Measurements from ENCODE around the gene TTLL1. TPM values are rescaled to one million over a fixed set of nuclear protein-coding genes. Genes with fewer than 3 reads are reported as not detected.

TTLL1 gene
- total RNA-seq, 1 experiment from 2014 or later = 3.3 TPM

- Mint-ChIP-seq H3K27me3 (ENCODE audit: unreplicated experiment) (no peaks in the 10 kb centered on the region), H3K27ac (ENCODE audit: unreplicated experiment) (no peak overlapping the region), H3K36me3 (ENCODE audit: insufficient read depth, unreplicated experiment) (no peaks in the 10 kb centered on the region), H3K4me1 (ENCODE audit: low read depth, unreplicated experiment) (peaks cover 7% of the 10 kb centered on the region), H3K4me3 (ENCODE audit: low read depth, unreplicated experiment) (no peak overlapping the region), H3K9me3 (ENCODE audit: low read depth, unreplicated experiment) (no peaks in the 10 kb centered on the region)
- DNase-seq = no peak
- BruUV-seq (replicated peaks) = no TSS peak
- intact Hi-C loops (cut with micrococcal nuclease; ENCODE audit: unreplicated experiment) = no loop called here
- CTCF ChIA-PET = no interaction called here
- TF ChIP-seq CTCF (IDR thresholded peaks at IDR 0.05; ENCODE audit: unreplicated experiment) = no peak
Measured at GRCh38 chr22:43066134-43066533, 23.1 kb downstream of the TTLL1 start.

GRCh38 chr22:43060183-43060582 lies 29.0 kb downstream of the TTLL1 start:
- CTCF ChIA-PET = interaction anchor here (1.0 to 1.2 kb wide), 2 partner anchors 138 to 193 kb away, joined by 3 to 4 read pairs; no protein-coding TSS in a partner anchor
- no peaks in the 10 kb centered on the region for H3K4me1 Mint-ChIP-seq (ENCODE audit: low read depth, unreplicated experiment)
- DNase-seq = peak; percentile 66
- no TSS peak for BruUV-seq (replicated peaks)
- intact Hi-C loops (cut with micrococcal nuclease; ENCODE audit: unreplicated experiment) = no loop called here
- TF ChIP-seq CTCF (IDR thresholded peaks at IDR 0.05; ENCODE audit: unreplicated experiment) = peak; percentile 74
- no peak overlapping the region for H3K4me3 Mint-ChIP-seq (ENCODE audit: low read depth, unreplicated experiment)
- no peak overlapping the region for H3K27ac Mint-ChIP-seq (ENCODE audit: unreplicated experiment)
- H3K9me3 Mint-ChIP-seq (ENCODE audit: low read depth, unreplicated experiment) = no peaks in the 10 kb centered on the region
- no peaks in the 10 kb centered on the region for H3K36me3 Mint-ChIP-seq (ENCODE audit: insufficient read depth, unreplicated experiment)
- H3K27me3 Mint-ChIP-seq (ENCODE audit: unreplicated experiment) = no peaks in the 10 kb centered on the region

GRCh38 chr22:43057641-43058040 lies 31.6 kb downstream of the TTLL1 start:
- no TSS peak for BruUV-seq (replicated peaks)
- Mint-ChIP-seq H3K27me3 (ENCODE audit: unreplicated experiment) (no peaks in the 10 kb centered on the region), H3K4me1 (ENCODE audit: low read depth, unreplicated experiment) (no peaks in the 10 kb centered on the region), H3K27ac (ENCODE audit: unreplicated experiment) (no peak overlapping the region), H3K36me3 (ENCODE audit: insufficient read depth, unreplicated experiment) (no peaks in the 10 kb centered on the region), H3K9me3 (ENCODE audit: low read depth, unreplicated experiment) (no peaks in the 10 kb centered on the region), H3K4me3 (ENCODE audit: low read depth, unreplicated experiment) (no peak overlapping the region)
- TF ChIP-seq CTCF (IDR thresholded peaks at IDR 0.05; ENCODE audit: unreplicated experiment) = no peak
- intact Hi-C loops (cut with micrococcal nuclease; ENCODE audit: unreplicated experiment) = no loop called here
- CTCF ChIA-PET = interaction anchor here (0.6 kb wide), 1 partner anchor 305 kb away, joined by 4 read pairs; no protein-coding TSS in a partner anchor
- no peak for DNase-seq

- Mint-ChIP-seq H3K27me3 (ENCODE audit: unreplicated experiment) (no peaks in the 10 kb centered on the region), H3K36me3 (ENCODE audit: insufficient read depth, unreplicated experiment) (no peaks in the 10 kb centered on the region), H3K27ac (ENCODE audit: unreplicated experiment) (no peak overlapping the region), H3K4me3 (ENCODE audit: low read depth, unreplicated experiment) (no peak overlapping the region), H3K9me3 (ENCODE audit: low read depth, unreplicated experiment) (no peaks in the 10 kb centered on the region), H3K4me1 (ENCODE audit: low read depth, unreplicated experiment) (no peaks in the 10 kb centered on the region)
- CTCF ChIA-PET = no interaction called here
- DNase-seq = no peak
- intact Hi-C loops (cut with micrococcal nuclease; ENCODE audit: unreplicated experiment) = no loop called here
- TF ChIP-seq CTCF (IDR thresholded peaks at IDR 0.05; ENCODE audit: unreplicated experiment) = no peak
- no TSS peak for BruUV-seq (replicated peaks)
Measured at GRCh38 chr22:43053176-43053575, 36.0 kb downstream of the TTLL1 start.
